GM13977 (cell line): ENCODE data around the gene CROCC2.
A peak's percentile ranks its signal among the peaks of the same experiment; 100 is the strongest.

Experiments
- DNase-seq: peaks from one replicate; pipeline ENCODE4 v3.0.0; 2012; ENCODE audit warnings: low spot score
- in situ Hi-C: fragments of 300-500 bp; cut with MboI; formaldehyde crosslinking; loops from one replicate; pipeline ENCODE4 v1.12.0; 2022; ENCODE audit warnings: low sequenced_read_pairs, low pct_unique_long_range_greater_than_20kb, mixed read lengths, inconsistent platforms; ENCODE audit not compliant: unreplicated experiment
- TF ChIP-seq, protein P1 (sequence below): IDR thresholded peaks from 2 replicates; pipeline ENCODE4 v1.5.1; 2012; ENCODE audit warnings: mild to moderate bottlenecking, control low read depth; ENCODE audit not compliant: insufficient read depth; ENCODE audit errors: extremely low read depth, missing control alignments

The CROCC2 gene

GRCh38 chr2:240965905-240966456, 59.8 kb downstream of the CROCC2 start:
- DNase-seq, result no peak
- in situ Hi-C loops, result no loop called here
- TF ChIP-seq, protein P1, sequence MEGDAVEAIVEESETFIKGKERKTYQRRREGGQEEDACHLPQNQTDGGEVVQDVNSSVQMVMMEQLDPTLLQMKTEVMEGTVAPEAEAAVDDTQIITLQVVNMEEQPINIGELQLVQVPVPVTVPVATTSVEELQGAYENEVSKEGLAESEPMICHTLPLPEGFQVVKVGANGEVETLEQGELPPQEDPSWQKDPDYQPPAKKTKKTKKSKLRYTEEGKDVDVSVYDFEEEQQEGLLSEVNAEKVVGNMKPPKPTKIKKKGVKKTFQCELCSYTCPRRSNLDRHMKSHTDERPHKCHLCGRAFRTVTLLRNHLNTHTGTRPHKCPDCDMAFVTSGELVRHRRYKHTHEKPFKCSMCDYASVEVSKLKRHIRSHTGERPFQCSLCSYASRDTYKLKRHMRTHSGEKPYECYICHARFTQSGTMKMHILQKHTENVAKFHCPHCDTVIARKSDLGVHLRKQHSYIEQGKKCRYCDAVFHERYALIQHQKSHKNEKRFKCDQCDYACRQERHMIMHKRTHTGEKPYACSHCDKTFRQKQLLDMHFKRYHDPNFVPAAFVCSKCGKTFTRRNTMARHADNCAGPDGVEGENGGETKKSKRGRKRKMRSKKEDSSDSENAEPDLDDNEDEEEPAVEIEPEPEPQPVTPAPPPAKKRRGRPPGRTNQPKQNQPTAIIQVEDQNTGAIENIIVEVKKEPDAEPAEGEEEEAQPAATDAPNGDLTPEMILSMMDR, result no peak

GRCh38 chr2:240966457-240966905, 60.3 kb downstream of the CROCC2 start:
- in situ Hi-C loops, result no loop called here
- TF ChIP-seq, protein P1, result no peak
- no peak for DNase-seq

DNA sequence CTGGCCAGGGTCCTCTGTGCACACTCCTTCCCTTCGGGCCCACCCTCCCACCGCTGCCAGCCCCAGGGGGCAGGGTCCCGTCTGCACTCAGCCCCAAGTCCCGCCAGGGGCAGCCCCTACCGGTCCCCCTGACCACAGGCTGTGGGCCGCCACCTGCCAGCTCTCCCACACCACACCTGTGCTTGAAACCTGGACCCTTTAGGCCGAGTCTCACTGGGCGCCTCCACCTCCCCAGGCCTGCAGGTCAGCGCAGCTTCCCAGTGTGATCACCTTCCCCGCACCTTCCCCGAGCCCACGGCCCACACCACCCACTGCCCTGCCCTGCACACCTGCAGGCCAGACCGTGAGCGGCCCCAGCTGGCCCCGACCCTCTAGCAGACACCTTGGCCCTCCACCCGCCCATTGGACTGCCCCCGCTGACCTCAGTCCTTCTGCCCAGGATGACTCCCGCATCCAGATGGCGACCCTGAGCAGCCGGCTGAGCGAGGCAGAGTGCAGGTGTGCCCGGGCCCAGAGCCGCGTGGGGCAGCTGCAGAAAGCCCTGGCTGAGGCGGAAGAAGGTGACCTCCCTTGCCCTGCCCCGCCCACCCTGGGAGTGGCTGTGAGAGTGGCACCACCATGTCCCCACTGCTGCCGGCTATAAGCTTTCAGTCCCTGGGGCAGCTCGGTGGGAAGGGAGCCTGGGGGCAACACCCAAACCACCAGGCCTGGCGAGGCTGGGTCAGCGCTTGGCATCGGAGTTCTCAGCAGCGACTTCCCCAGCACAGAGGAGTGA, 61.0 kb downstream of the CROCC2 start:
- in situ Hi-C loops, result no loop called here
- no peak for DNase-seq
- TF ChIP-seq, protein P1, result no peak

GRCh38 chr2:240967681-240968621, 61.8 kb downstream of the CROCC2 start:
- in situ Hi-C loops, result no loop called here
- no peak for DNase-seq
- TF ChIP-seq, protein P1, result no peak

GRCh38 chr2:240968731-240969624, 62.8 kb downstream of the CROCC2 start:
- in situ Hi-C loops, result no loop called here
- peak; percentile 54 for DNase-seq
- TF ChIP-seq, protein P1, result no peak
